Stimulated activated naive CD4-positive, alpha-beta T cell (primary cell): ENCODE data around the gene GSTA5.
"Not testable (repeated sequence)": the region's sequence is repeated elsewhere in the genome, so short reads cannot be mapped to it uniquely, and the experiment has no call there.

Experiments
- DNase-seq, 6 experiments: peaks; one replicate each; lab custom pipeline; 2025; lab: John Stamatoyannopoulos, UW

Gene GSTA5

DNA sequence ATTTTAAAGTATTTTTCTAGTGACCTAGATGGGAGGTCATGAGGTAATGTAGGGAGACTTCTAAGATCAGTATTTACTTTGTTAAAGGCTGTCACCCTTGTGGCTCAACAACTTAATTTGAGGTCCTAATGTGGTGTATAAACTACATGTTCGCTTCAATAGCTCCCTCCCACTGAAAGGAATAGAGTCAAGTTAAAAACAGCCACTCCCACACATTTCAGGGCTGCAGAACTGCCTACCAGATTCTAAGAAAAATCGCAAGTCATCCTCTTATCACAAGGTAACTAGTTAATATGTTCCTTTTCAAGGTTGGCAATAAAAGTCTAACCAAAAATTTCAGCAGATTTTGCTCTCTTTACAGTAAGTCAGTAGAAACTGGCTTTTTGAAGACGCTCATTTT, 52.1 kb downstream of the GSTA5 start:
- no peak for DNase-seq

DNA sequence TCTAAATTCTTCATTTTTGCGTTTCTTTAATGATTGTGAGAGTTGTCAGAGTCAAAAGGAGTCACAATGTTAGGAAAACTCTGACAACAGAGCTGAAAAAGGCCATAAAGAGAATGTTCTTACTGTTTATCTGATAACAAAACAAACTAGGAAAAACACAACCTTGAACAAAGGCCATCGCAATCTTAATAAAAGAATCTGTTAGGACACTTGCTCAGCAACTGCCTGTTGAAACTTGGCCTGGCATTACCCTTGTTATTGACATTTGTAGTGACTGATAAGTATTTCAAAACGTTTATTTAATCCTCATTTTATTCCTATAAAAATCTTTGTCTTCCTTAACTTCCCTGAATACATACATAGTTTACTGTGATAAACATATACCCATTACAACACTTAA, 52.7 kb downstream of the GSTA5 start:
- no peak for DNase-seq

DNA sequence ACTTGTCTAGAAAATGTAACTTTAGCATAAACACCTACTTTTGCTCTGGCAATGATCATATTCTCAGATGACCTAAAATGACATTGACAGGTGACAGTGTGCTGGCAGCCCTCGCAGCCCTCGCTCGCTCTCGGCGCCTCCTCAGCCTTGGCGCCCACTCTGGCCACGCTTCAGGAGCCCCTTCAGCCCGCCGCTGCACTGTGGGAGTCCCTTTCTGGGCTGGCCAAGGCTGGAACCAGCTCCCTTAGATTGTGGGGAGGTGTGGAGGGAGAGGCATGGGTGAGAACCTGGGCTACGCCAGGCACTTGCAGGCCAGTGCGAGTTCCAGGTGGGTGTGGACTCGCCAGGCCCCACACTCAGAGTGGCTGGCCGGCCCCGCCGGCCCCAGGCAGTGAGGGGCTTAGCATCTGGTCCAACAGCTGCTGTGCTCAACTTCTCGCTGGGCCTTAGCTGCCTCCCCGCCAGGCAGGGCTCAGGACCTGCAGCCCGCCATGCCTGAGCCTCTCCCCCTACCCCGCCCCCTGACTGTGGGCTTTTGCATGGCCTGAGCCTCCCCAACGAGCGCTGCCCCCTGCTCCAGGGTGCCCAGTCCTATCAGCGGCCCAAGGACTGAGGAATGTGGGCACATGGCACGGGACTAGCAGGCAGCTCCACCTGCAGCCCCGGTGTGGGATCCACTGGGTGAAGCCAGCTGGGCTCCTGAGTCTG, 54.2 kb downstream of the GSTA5 start:
- no peak for DNase-seq

DNA sequence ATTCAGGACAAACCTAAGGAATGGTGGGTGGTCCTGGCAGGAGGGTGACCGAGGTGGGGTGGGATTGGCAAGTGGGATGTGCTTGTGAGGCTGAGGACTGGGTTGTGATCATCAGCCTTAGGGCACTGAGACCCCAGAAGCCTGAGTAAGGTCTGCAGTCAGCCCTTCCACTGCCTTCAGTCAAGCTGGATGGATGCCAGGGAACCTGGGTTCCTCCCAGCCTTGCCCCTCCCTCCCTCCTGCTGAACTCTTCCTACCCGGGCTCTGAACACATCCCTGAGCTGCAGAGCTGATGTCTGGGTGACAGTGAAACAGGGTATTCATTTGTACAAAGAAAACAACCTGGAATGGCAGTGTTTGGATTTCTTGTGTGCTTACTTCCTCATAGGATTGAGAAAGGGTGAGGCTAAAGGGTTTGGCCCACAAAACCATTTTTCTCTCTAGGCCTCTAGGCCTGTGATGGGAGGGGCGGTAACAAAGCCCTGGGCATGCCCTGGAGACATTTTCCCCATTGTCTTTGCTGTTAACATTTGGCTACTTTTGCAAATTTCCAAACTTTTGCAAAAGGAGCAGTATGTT, 57.8 kb downstream of the GSTA5 start:
- not testable (repeated sequence) for DNase-seq

DNA sequence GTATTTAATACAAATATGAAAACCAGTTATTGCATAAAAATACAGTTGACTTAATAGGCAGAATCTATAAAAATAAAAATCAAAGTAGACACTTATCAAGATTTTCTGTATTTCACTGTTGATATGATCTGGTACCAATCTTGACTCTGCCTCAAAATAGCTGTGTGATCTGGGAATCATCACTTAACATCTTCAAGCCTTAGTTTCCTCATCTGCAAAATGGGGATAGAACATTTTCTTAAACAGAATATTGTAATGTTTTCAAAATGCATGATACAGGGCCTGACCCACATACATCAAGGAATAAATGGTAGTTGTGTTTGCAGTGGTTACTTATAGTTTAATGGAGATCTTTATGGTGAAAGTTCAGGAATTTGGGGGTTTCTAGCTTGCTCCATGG, 58.4 kb downstream of the GSTA5 start:
- DNase-seq: not testable (repeated sequence)
